GM18520 (cell line): ENCODE results near the gene PPP1R10.
"Not testable (repeated sequence)": the region's sequence is repeated elsewhere in the genome, so short reads cannot be mapped to it uniquely, and the experiment has no call there.

Source experiments
- ATAC-seq: cut with Tn5 transposase; IDR thresholded peaks from one replicate; pipeline ENCODE4 v1.9.1; 2021; ENCODE audit not compliant: unreplicated experiment

The PPP1R10 gene

DNA sequence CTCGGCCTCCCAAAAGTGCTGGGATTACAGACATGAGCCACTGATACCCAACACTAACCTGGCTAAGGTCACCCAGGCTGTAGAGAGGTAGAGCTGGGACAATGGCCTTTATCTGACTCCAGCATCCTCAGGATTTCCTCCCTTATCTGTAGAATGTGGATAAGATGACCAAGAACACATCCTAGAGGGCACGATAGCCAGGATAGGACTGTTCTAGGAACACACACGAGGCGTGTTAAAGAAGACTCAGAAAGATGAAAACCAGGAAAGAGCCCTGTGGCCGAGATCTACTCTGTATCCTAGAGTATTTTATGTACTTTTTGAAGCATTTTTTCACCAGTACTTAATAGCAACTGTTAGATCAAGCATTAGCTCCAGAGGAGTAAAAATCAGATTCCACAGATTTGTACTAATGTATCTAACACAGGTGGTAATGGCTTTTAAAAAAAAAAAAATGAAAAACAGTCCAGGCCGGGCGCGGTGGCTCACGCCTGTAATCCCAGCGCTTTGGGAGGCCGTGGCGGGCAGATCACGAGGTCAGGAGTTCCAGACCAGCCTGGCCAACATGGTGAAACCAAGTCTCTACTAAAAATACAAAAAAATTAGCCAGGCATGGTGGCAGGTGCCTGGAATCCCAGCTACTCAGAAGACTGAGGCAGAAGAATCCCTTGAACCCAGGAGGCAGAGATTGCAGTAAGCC lies 17.3 kb downstream of the PPP1R10 start:
- ATAC-seq, result no peak

- ATAC-seq, result no peak
Observed at GRCh38 chr6:30598912-30599624, 18.0 kb downstream of the PPP1R10 start.

DNA sequence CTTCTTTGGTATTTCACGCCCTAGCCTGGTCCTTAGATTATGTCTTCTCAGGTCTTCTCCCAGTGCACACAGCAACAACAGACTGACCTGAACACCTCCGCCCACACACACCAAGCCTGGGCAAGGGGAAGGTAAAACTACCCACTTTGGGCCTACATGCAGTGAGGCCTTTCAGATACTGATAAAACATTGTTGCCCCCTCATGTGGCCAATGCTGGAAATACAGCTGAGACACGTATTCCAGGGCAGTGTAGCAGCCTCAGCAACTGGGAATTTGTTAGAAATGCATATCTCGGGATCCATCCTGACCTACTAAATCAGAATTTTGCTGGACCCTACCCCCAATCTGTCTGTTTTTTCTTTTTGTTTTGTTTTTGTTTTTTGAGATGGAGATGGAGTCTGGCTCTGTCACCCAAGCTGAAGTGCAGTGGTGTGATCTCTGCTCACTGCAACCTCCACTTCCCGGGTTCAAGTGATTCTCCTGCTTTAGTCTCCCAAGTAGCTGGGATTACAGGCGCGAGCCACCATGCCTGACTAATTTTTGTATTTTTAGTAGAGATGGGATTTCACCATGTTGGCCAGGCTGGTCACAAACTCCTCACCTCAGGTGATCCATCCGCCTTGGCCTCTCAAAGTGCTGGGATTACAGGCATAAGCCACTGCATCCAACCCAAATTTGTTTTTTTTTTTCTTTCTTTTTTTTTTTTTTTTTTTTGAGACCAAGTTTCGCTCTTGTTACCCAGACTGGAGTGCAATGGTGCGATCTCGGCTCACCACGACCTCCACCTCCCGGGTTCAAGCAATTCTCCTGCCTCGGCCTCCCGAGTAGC lies 19.5 kb downstream of the PPP1R10 start:
- not testable (repeated sequence) for ATAC-seq

GRCh38 chr6:30592287-30592686 lies 24.8 kb downstream of the PPP1R10 start:
- no peak for ATAC-seq

- ATAC-seq, result no peak
Observed at GRCh38 chr6:30591008-30591407, 26.0 kb downstream of the PPP1R10 start.

- ATAC-seq, result no peak
Observed at GRCh38 chr6:30590509-30590908, 26.5 kb downstream of the PPP1R10 start.

DNA sequence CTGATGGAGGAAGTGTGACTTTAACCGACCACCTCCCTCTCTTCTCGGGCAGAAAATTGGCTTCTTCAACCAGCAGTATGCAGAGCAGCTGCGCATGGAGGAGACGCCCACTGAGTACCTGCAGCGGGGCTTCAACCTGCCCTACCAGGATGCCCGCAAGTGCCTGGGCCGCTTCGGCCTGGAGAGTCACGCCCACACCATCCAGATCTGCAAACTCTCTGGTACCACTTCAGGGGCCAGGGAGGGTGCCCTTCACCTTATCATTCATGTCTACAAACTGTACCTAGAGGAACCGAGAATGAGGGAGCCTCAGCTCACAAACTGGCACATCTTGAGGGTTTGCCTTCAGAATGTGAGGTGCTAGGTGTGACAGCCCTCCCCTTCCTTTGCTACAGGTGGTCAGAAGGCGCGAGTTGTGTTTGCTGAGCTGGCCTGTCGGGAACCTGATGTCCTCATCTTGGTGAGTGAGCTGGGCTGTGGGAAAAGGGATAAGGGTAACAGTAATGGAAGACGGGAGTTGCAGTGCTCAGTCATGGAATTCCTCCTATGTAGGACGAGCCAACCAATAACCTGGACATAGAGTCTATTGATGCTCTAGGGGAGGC lies 27.2 kb downstream of the PPP1R10 start:
- no peak for ATAC-seq

GRCh38 chr6:30583921-30584320 lies 33.1 kb downstream of the PPP1R10 start:
- no peak for ATAC-seq

GRCh38 chr6:30578051-30578450 lies 39.0 kb downstream of the PPP1R10 start:
- no peak for ATAC-seq

DNA sequence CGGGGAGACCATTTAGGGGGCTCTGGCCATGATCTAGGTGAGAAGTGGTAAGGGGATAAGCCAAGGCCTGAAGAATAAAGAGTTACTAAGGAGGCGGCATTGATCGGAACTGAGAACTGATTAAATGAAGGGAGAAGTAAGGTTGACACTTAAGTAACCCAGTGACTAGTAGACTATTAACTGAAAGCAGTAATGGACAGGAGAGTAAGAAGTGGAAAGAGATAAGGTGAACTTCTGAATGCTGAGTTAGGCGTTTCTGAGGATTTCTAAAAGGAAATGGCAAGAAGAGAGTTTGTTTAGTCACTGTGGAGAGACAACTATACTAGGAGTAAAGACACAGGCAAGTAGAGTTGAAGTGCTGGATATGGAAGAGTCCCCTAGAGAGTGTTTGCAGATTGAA lies 43.9 kb downstream of the PPP1R10 start:
- no peak for ATAC-seq

DNA sequence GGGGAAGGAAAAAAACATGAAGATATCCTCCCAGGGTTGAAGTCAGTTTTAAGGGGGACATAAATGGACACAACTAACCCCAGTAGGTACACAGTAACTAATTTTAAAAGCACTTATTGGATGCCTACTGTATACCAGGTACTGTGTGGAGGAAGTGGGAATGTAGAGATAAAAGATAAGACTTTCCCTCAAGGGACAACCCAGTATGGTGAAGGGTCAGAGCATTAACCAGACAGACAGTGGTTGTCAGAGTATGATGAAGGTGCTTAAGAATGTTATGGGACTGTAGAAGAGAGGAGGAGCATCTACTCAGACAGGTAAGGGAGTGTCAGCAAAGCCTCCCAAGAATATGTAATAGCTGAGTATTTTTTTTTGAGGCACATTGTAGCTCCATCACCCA lies 44.9 kb downstream of the PPP1R10 start:
- no peak for ATAC-seq

GRCh38 chr6:30571762-30572082 lies 45.3 kb downstream of the PPP1R10 start:
- ATAC-seq, result no peak

DNA sequence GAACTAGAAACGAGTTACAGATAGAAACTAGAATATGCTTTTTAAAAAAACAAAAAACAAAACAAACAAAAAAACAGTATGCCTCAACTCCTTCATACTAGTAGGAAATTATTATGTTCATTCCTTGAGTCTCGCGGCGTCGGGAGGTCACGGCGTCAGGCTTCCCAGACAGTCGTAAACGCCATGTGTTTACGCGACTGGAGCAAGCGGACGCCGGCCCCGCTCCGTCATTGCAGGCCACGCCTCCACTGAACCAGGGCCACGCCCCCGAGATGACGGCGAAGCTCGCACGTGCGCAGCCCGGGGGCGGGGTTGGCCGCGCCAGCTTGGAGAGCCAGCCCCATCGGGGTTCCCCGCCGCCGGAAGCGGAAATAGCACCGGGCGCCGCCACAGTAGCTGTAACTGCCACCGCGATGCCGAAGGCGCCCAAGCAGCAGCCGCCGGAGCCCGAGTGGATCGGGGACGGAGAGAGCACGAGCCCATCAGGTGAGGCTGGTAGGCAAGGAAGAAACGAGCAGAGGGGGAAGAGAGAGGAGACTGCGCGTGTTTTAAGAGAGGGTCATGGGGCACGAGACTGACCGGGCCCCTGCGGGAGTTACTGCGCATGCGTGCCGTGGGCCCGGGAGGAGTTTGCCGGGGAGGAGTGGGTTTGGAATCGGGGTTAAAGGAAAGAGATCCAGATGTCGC lies 45.8 kb downstream of the PPP1R10 start, which contains the start of gene ABCF1:
Gene ABCF1, plus strand, starts transcription at position 368 of the 687 bp plus-strand sequence. Its CDS starts 46 bp downstream, at position 414.
- ATAC-seq, result peak; percentile 80

DNA sequence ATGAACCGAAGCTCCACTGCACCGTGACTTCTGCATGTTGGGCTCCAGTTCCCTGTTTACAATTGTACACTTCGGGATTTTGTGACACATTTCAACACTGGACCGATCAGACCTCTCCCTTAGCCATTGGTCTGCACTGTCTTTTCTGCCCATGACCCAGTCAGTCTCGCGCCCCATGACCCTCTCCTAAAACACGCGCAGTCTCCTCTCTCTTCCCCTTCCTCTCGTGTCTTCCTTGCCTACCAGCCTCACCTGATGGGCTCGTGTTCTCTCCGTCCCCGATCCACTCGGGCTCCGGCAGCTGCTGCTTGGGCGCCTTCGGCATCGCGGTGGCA lies 46.3 kb downstream of the PPP1R10 start:
- ATAC-seq, result peak; percentile 5

DNA sequence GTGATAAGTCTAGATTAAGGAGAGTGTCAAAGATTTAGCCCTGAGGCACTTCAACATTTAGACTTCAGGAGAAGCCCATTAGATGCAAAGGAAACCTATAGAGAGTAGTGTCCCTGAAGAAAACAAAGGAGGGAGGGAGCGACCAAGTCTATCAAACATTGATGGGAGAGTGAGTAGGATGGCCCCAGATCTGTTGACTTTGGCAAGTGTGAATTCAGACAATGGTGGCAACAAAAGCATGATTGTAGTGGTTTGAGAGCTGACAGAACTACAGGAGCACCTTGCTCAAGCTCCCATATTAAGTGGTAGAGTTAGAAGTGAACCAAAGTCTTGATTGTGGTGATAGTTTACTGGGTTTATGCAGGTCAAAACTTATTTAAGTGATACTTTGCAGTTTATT lies 46.8 kb downstream of the PPP1R10 start:
- no peak for ATAC-seq

GRCh38 chr6:30568245-30568644 lies 48.8 kb downstream of the PPP1R10 start:
- ATAC-seq, result no peak

DNA sequence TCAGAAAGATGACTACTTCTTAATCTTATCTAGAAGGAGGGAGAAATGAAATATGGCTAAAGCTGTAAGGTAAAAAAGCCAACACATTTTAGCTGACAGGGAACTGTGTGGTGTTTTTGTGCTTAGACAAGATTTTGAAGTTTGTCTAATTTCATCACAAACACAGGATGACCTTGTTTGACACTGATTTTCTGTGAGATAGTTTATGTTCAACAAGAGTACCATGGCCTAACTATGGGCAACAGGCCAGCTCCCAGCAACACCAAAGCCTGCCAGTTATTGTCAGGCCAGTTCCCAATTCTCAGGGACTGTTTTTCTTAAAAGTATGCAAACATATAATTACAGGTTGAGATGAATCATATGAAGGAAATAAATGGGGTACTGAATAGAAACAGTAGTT lies 51.3 kb downstream of the PPP1R10 start:
- ATAC-seq, result no peak

- ATAC-seq, result no peak
Observed at GRCh38 chr6:30564114-30564513, 52.9 kb downstream of the PPP1R10 start.

GRCh38 chr6:30562470-30563425 lies 54.3 kb downstream of the PPP1R10 start:
- no peak for ATAC-seq

DNA sequence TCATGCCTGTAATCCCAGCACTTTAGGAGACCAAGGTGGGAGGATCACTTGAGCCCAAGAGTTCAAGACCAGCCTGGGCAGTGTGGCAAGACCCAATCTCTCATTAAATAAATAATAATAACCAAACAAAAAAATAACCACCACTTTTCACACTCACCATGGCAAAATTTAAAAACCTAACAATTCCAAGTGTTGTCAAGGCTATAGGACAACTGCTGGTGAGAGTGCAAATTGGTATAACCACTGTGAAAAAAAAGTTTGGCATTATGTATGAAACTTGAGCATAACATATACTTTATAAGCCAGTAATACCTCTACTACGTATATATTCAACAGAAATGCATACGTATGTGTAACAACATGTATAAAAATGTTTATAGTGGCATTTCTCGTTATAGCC lies 56.1 kb downstream of the PPP1R10 start:
- ATAC-seq, result no peak
